ENCODE measurements around the gene EMP1. TPM values are rescaled to one million over a fixed set of nuclear protein-coding genes. Genes with fewer than 3 reads are reported as not detected.

EMP1 gene
- total and polyA plus RNA-seq, 2 donors, result 8.1 to 33.1 TPM

- Histone ChIP-seq H3K27me3 (ENCODE audit: control insufficient read depth in 2 of 2, insufficient read depth in 1 of 2, low read length in 1 of 2) (no peaks in the 10 kb centered on the region), H3K9me3 (ENCODE audit: control insufficient read depth in 2 of 2, insufficient read depth in 1 of 2, low read length in 1 of 2) (no peaks in the 10 kb centered on the region), H3K36me3 (ENCODE audit: control insufficient read depth in 2 of 2, insufficient read depth in 2 of 2, low read length in 1 of 2) (no peaks in the 10 kb centered on the region), H3K4me1 (ENCODE audit: control insufficient read depth in 2 of 2, insufficient read depth in 2 of 2, low read length in 2 of 2) (peaks cover 0 to 17% of the 10 kb centered on the region in 2 donors), H3K4me3 (ENCODE audit: low read length in 2 of 2) (no peak overlapping the region), H3K27ac (ENCODE audit: low read depth in 1 of 2, low read length in 1 of 2) (no peak overlapping the region)
- 89% methylated on average over 7 of the region's 7 CpGs for WGBS
- no peak for DNase-seq (ENCODE audit: low read depth in 6 of 9, low spot score in 9 of 9)
Measured at GRCh38 chr12:13198876-13199275, 2.4 kb downstream of the EMP1 start.

- H3K36me3 ChIP-seq (ENCODE audit: control insufficient read depth in 2 of 2, insufficient read depth in 2 of 2, low read length in 1 of 2), result no peaks in the 10 kb centered on the region
- WGBS, result 95% methylated on average over 2 of the region's 2 CpGs
- no peaks in the 10 kb centered on the region for H3K9me3 ChIP-seq (ENCODE audit: control insufficient read depth in 2 of 2, insufficient read depth in 1 of 2, low read length in 1 of 2)
- H3K4me1 ChIP-seq (ENCODE audit: control insufficient read depth in 2 of 2, insufficient read depth in 2 of 2, low read length in 2 of 2), result peaks cover 0 to 14% of the 10 kb centered on the region in 2 donors
- no peak overlapping the region for H3K27ac ChIP-seq (ENCODE audit: low read depth in 1 of 2, low read length in 1 of 2)
- no peaks in the 10 kb centered on the region for H3K27me3 ChIP-seq (ENCODE audit: control insufficient read depth in 2 of 2, insufficient read depth in 1 of 2, low read length in 1 of 2)
- DNase-seq (ENCODE audit: low read depth in 6 of 9, low spot score in 9 of 9), result no peak
- H3K4me3 ChIP-seq (ENCODE audit: low read length in 2 of 2), result no peak overlapping the region
Measured at GRCh38 chr12:13199592-13199991, 3.1 kb downstream of the EMP1 start.

GRCh38 chr12:13200841-13201240 is 4.3 kb downstream of the EMP1 start:
- Histone ChIP-seq H3K27me3 (ENCODE audit: control insufficient read depth in 2 of 2, insufficient read depth in 1 of 2, low read length in 1 of 2) (no peaks in the 10 kb centered on the region), H3K4me3 (ENCODE audit: low read length in 2 of 2) (no peak overlapping the region), H3K9me3 (ENCODE audit: control insufficient read depth in 2 of 2, insufficient read depth in 1 of 2, low read length in 1 of 2) (no peaks in the 10 kb centered on the region), H3K27ac (ENCODE audit: low read depth in 1 of 2, low read length in 1 of 2) (no peak overlapping the region), H3K4me1 (ENCODE audit: control insufficient read depth in 2 of 2, insufficient read depth in 2 of 2, low read length in 2 of 2) (peaks cover 0 to 10% of the 10 kb centered on the region in 2 donors), H3K36me3 (ENCODE audit: control insufficient read depth in 2 of 2, insufficient read depth in 2 of 2, low read length in 1 of 2) (no peaks in the 10 kb centered on the region)
- 21% methylated on average over 8 of the region's 8 CpGs for WGBS
- DNase-seq (ENCODE audit: low read depth in 6 of 9, low spot score in 9 of 9), result no peak

DNA sequence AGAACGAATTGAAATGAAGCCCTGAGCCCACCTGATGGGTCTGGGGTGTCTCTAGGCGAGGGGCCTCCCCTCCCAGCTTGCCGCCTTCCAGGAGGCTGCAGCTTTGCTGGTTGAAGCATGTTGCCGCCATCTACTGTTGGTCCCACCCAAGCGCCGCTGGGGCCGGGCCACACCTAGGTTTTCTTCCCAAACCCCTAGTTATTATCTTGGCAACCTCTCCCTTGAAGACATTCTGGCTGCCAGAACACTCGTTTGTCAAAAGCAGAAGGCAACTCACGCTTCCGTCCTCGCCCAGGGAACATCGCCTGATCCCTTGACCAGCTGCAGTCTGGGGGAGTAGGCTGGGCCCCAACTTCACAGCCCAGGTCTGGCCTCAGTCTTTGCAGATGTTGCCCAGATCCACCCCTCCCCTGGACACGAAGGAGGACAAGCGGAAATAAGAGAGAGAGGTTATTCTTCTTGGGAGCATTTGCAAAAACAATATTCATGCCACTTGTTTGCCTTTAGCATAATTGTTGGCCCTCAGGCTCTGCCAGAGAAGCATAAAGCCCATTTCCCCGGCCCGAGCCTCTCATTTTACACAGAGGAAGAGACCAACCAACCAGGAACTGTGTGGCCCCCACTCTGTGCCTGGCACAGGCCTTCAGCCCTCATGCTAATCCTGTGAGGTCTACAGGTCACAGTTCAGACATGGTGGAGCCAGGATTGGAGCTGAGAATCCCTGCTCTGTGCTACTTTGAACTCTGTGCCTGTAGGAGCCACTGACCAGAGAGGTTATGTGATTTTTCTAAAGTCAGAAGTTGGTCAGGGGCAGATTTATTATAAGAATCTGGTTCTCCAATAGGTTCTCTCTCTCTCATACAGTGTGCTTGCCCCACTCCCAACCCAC is 6.8 kb downstream of the EMP1 start:
- WGBS, result 87% methylated on average over 16 of the region's 16 CpGs
- Histone ChIP-seq H3K27ac (ENCODE audit: low read depth in 1 of 2, low read length in 1 of 2) (no peak overlapping the region), H3K4me3 (ENCODE audit: low read length in 2 of 2) (no peak overlapping the region), H3K36me3 (ENCODE audit: control insufficient read depth in 2 of 2, insufficient read depth in 2 of 2, low read length in 1 of 2) (no peaks in the 10 kb centered on the region), H3K9me3 (ENCODE audit: control insufficient read depth in 2 of 2, insufficient read depth in 1 of 2, low read length in 1 of 2) (no peaks in the 10 kb centered on the region), H3K4me1 (ENCODE audit: control insufficient read depth in 2 of 2, insufficient read depth in 2 of 2, low read length in 2 of 2) (peaks cover 0 to 3% of the 10 kb centered on the region in 2 donors), H3K27me3 (ENCODE audit: control insufficient read depth in 2 of 2, insufficient read depth in 1 of 2, low read length in 1 of 2) (no peaks in the 10 kb centered on the region)
- no peak for DNase-seq (ENCODE audit: low read depth in 6 of 9, low spot score in 9 of 9)

DNA sequence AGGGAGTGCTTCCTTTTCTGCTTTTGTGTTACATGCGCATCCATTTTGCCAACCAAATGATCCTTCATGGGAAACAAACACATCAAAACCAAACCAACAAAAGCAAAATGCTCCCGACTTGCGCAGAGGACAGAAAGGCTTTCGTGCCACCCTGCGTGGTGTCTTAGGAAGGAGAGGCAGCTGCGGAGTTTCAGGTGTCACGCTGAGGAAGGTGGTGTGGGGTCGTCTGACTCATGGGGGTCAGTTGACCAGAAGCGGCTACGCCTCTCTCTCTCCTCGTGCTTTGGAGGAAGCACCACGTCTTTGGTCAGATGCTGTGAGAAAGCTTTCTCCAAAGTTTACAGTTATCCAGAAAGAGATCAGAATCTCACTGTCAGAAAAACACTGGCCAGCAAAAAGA is 7.9 kb downstream of the EMP1 start:
- no peak for DNase-seq (ENCODE audit: low read depth in 6 of 9, low spot score in 9 of 9)
- Histone ChIP-seq H3K4me1 (ENCODE audit: control insufficient read depth in 2 of 2, insufficient read depth in 2 of 2, low read length in 2 of 2) (peaks cover 0 to 7% of the 10 kb centered on the region in 2 donors), H3K4me3 (ENCODE audit: low read length in 2 of 2) (no peak overlapping the region), H3K9me3 (ENCODE audit: control insufficient read depth in 2 of 2, insufficient read depth in 1 of 2, low read length in 1 of 2) (no peaks in the 10 kb centered on the region), H3K36me3 (ENCODE audit: control insufficient read depth in 2 of 2, insufficient read depth in 2 of 2, low read length in 1 of 2) (no peaks in the 10 kb centered on the region), H3K27me3 (ENCODE audit: control insufficient read depth in 2 of 2, insufficient read depth in 1 of 2, low read length in 1 of 2) (no peaks in the 10 kb centered on the region), H3K27ac (ENCODE audit: low read depth in 1 of 2, low read length in 1 of 2) (no peak overlapping the region)
- 96% methylated on average over 12 of the region's 12 CpGs for WGBS

- H3K4me1 ChIP-seq (ENCODE audit: control insufficient read depth in 2 of 2, insufficient read depth in 2 of 2, low read length in 2 of 2), result peaks cover 0 to 4% of the 10 kb centered on the region in 2 donors
- no peak overlapping the region for H3K4me3 ChIP-seq (ENCODE audit: low read length in 2 of 2)
- no peaks in the 10 kb centered on the region for H3K9me3 ChIP-seq (ENCODE audit: control insufficient read depth in 2 of 2, insufficient read depth in 1 of 2, low read length in 1 of 2)
- no peak for DNase-seq (ENCODE audit: low read depth in 6 of 9, low spot score in 9 of 9)
- H3K36me3 ChIP-seq (ENCODE audit: control insufficient read depth in 2 of 2, insufficient read depth in 2 of 2, low read length in 1 of 2), result no peaks in the 10 kb centered on the region
- H3K27ac ChIP-seq (ENCODE audit: low read depth in 1 of 2, low read length in 1 of 2), result peak overlapping the region in 1 of 2 donors; percentile 37
- 65% methylated on average over 3 of the region's 3 CpGs for WGBS
- no peaks in the 10 kb centered on the region for H3K27me3 ChIP-seq (ENCODE audit: control insufficient read depth in 2 of 2, insufficient read depth in 1 of 2, low read length in 1 of 2)
Measured at GRCh38 chr12:13205809-13206559, 9.5 kb downstream of the EMP1 start.

- peak overlapping the region in 1 of 2 donors; percentile 37 for H3K27ac ChIP-seq (ENCODE audit: low read depth in 1 of 2, low read length in 1 of 2)
- 76% methylated on average over 1 of the region's 1 CpG for WGBS
- no peaks in the 10 kb centered on the region for H3K9me3 ChIP-seq (ENCODE audit: control insufficient read depth in 2 of 2, insufficient read depth in 1 of 2, low read length in 1 of 2)
- H3K4me1 ChIP-seq (ENCODE audit: control insufficient read depth in 2 of 2, insufficient read depth in 2 of 2, low read length in 2 of 2), result peaks cover 0 to 3% of the 10 kb centered on the region in 2 donors
- no peak for DNase-seq (ENCODE audit: low read depth in 6 of 9, low spot score in 9 of 9)
- no peak overlapping the region for H3K4me3 ChIP-seq (ENCODE audit: low read length in 2 of 2)
- no peaks in the 10 kb centered on the region for H3K27me3 ChIP-seq (ENCODE audit: control insufficient read depth in 2 of 2, insufficient read depth in 1 of 2, low read length in 1 of 2)
- no peaks in the 10 kb centered on the region for H3K36me3 ChIP-seq (ENCODE audit: control insufficient read depth in 2 of 2, insufficient read depth in 2 of 2, low read length in 1 of 2)
Measured at GRCh38 chr12:13206560-13206897, 10.0 kb downstream of the EMP1 start.

DNA sequence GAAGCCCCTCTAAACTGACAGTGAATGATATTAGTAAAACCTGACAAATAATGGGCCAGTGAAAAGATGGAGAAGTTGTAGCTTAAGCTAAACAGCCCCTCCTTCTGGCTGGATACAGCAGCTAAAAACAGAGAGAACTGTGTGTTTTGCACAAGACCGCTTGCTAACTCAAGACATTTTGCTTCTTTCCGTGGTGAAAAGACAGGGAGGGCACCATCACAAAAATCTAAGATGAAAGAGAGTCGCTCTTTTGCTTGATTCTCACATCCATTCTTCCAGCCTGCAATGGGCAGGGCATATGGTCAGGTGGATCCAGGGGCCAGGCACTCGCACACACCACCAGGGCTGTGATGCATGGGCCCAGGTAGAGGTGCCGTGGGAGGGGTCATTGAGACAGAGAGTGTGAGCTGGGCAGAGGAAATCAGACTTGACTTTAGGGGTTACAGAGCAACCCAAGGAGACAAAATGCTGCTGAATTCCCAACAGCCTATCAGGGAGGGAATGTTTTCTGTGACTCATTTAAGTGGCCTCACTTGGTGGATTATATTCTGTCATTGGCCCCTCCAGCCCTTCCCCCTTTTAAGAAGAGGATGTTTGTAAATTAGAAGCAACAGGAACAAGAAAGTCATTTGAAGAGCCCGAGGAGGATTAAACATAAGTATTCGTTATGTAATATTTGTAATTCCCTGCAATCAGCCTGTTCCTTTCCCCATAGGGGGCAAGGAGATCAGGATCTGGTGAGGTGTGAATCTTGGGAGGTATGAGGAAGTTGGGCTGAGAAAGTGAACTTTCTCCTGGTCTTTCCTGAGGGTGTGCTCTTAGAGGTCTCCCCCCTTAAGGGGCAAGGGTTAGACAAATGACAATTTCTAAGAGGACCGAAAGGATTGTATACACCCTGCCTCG is 12.3 kb downstream of the EMP1 start:
- Histone ChIP-seq H3K27me3 (ENCODE audit: control insufficient read depth in 2 of 2, insufficient read depth in 1 of 2, low read length in 1 of 2) (no peaks in the 10 kb centered on the region), H3K36me3 (ENCODE audit: control insufficient read depth in 2 of 2, insufficient read depth in 2 of 2, low read length in 1 of 2) (no peaks in the 10 kb centered on the region), H3K27ac (ENCODE audit: low read depth in 1 of 2, low read length in 1 of 2) (no peak overlapping the region), H3K9me3 (ENCODE audit: control insufficient read depth in 2 of 2, insufficient read depth in 1 of 2, low read length in 1 of 2) (no peaks in the 10 kb centered on the region), H3K4me1 (ENCODE audit: control insufficient read depth in 2 of 2, insufficient read depth in 2 of 2, low read length in 2 of 2) (peaks cover 2 to 7% of the 10 kb centered on the region in 2 donors), H3K4me3 (ENCODE audit: low read length in 2 of 2) (no peak overlapping the region)
- peak in 1 of 9 donors; percentile 34 for DNase-seq (ENCODE audit: low read depth in 6 of 9, low spot score in 9 of 9)
- WGBS, result 87% methylated on average over 9 of the region's 9 CpGs
